VCaP (cell line): Measurements from ENCODE around the gene SLC36A4.

Experiments used
- H3K27ac ChIP-seq: fragments of 450-650 bp; 2 replicates; pipeline ENCODE4 v1.5.1; 2017
- CTCF ChIP-seq: fragments of 450-650 bp; conservative IDR thresholded peaks from 2 replicates; pipeline ENCODE4 v1.5.1; 2017; ENCODE audit warnings: mild to moderate bottlenecking, moderate library complexity

Gene SLC36A4

GRCh38 chr11:93166862-93167261 lies 30.9 kb downstream of the SLC36A4 start:
- no peak overlapping the region for H3K27ac ChIP-seq
- no peak for TF ChIP-seq CTCF

DNA sequence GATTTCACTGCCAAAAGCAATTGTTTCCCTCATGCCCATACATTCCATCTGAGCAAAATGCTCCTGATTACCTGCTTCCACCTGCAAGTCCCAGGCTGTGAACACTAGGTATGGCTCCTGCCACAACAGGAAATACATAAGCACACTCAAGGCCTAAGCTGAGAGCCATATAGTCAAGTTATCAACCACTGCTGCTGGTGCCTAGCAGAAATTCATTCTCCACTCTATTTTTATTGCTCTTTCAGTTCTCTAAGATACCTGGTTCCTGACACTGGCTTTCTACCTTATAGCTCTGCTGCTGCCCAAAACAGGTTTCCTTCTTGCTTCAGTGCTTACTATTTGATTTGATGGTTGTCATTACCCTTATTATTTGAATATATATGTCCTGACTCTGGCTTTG lies 31.6 kb downstream of the SLC36A4 start:
- no peak overlapping the region for H3K27ac ChIP-seq
- TF ChIP-seq CTCF: no peak

DNA sequence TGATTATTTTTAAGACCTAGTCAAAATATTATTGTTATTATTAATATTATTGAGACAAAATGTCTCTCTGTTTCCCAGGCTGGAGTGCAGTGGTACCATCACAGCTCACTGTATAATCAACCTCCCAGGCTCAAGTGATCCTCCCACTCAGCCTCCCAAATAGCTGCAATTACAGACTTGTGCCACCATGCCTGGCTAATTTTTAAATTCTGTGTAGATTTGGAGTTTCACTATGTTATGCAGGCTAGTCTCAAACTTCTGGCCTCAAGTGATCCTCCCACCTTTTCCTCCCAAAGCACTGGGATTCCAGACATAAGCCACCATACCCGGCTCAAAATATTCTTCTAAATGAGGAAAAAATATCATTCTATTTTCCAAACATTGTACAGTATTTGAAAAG lies 37.0 kb downstream of the SLC36A4 start:
- H3K27ac ChIP-seq: no peak overlapping the region
- TF ChIP-seq CTCF: no peak

DNA sequence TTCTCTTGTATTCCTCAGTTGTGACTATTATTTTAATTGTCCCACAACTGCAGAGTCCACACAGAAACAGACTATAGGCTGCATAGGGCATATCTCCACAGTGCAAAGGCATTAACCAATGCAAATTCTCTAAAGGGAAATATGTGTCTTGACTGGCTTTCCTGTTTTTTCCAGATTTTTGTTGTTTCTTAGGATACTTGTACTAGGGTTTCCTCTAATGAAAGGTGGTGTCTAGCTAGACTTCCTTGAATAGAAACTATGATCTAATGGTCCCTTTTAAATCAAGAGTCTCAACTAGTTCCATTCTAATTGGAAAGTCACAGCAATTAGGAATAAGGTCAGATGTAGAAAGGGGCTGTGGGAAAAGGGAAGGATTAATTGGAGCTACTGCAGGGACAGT lies 37.6 kb downstream of the SLC36A4 start:
- no peak overlapping the region for H3K27ac ChIP-seq
- TF ChIP-seq CTCF: no peak

DNA sequence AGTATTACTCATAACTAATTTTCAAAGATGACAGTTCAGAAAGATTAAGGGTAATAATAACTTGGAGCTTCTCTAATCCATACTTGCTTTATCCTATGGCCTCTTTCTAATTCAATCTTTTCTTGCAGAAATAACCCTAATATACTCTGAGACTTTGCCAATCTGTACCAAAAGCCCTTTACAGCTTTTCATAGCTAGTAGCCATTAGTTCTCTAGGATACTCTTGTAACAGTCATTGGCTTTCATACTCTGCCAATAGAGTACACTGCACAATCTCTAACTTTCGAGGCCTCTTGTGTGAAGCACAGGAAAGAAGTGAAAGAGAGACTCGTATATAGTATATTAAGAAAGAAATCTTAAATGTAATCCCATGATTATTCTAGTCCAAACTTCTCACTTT lies 38.1 kb downstream of the SLC36A4 start:
- TF ChIP-seq CTCF: no peak
- no peak overlapping the region for H3K27ac ChIP-seq

DNA sequence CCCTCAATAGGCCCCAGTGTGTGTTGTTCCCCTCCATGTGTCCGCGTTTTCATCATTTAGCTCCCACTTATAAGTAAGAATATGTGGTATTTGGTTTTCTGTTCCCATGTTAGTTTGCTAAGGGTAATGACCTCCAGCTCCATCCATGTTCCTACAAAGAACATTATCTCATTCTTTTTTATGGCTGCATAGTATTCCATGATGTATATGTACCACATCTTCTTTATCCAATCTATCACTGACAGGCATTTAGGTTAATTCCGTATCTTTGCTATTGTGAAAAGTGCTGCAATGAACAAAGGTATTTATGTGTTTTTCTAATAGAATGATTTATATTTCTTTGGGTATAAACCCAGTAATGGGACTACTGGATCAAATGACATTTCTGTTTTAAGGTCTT lies 42.1 kb downstream of the SLC36A4 start:
- H3K27ac ChIP-seq: no peak overlapping the region
- no peak for TF ChIP-seq CTCF

GRCh38 chr11:93145390-93145915 lies 52.3 kb downstream of the SLC36A4 start:
- H3K27ac ChIP-seq: no peak overlapping the region
- TF ChIP-seq CTCF: no peak

GRCh38 chr11:93143800-93144199 lies 54.0 kb downstream of the SLC36A4 start:
- TF ChIP-seq CTCF: no peak
- H3K27ac ChIP-seq: no peak overlapping the region
